GM23338 (cell line): ENCODE measurements around the gene MAN2A2. TPM values are rescaled to one million over a fixed set of nuclear protein-coding genes. Genes with fewer than 3 reads are reported as not detected.

Experiments
- ATAC-seq: fragments of 200-7000 bp; cut with Tn5 transposase; 3 replicates; pipeline ENCODE4 v1.9.1; 2020
- DNase-seq: peaks from one replicate; pipeline ENCODE4 v3.0.0-alpha.2; 2015; ENCODE audit warnings: low spot score
- H2AFZ ChIP-seq: fragments of 200-600 bp; sonication (generic); 2 replicates; pipeline ENCODE4 v1.8.0; 2016; ENCODE audit warnings: antibody characterized with exemption, mild to moderate bottlenecking, moderate library complexity
- H3F3A ChIP-seq: fragments of 200-600 bp; sonication (generic); replicated peaks from 2 replicates; pipeline ENCODE4 v1.8.0; 2017; ENCODE audit warnings: antibody characterized with exemption, mixed run types, low read depth
- H3K27ac ChIP-seq: fragments of 200-600 bp; sonication (generic); 2 replicates; pipeline ENCODE4 v1.6.1; 2016; ENCODE audit warnings: low read depth
- H3K27me3 ChIP-seq: fragments of 200-600 bp; sonication (generic); 2 replicates; pipeline ENCODE4 v1.8.0; 2016; ENCODE audit warnings: mild to moderate bottlenecking, mixed run types, moderate library complexity; ENCODE audit not compliant: insufficient read depth
- H3K36me3 ChIP-seq: fragments of 200-600 bp; sonication (generic); 2 replicates; pipeline ENCODE4 v1.8.0; 2016; ENCODE audit warnings: mild to moderate bottlenecking; ENCODE audit not compliant: insufficient read depth
- H3K4me1 ChIP-seq: fragments of 200-600 bp; sonication (generic); 2 replicates; pipeline ENCODE4 v1.8.0; 2016; ENCODE audit warnings: mild to moderate bottlenecking, moderate library complexity; ENCODE audit not compliant: insufficient read depth
- H3K4me2 ChIP-seq: fragments of 200-600 bp; sonication (generic); 2 replicates; pipeline ENCODE4 v1.7.1; 2017; ENCODE audit warnings: mixed run types
- H3K4me3 ChIP-seq: fragments of 200-600 bp; sonication (generic); 2 replicates; pipeline ENCODE4 v1.6.1; 2016; ENCODE audit warnings: mixed run types
- H3K79me2 ChIP-seq: fragments of 200-600 bp; sonication (generic); replicated peaks from 2 replicates; pipeline ENCODE4 v1.8.0; 2017; ENCODE audit warnings: mild to moderate bottlenecking; ENCODE audit not compliant: insufficient read depth
- H3K9me2 ChIP-seq: fragments of 200-600 bp; sonication (generic); 2 replicates; pipeline ENCODE4 v1.8.0; 2017; ENCODE audit not compliant: insufficient read depth
- H4K20me1 ChIP-seq: fragments of 200-600 bp; sonication (generic); replicated peaks from 2 replicates; pipeline ENCODE4 v1.8.0; 2017; ENCODE audit warnings: mild to moderate bottlenecking; ENCODE audit not compliant: insufficient read depth
- H3K27ac Mint-ChIP-seq: 2 replicates; pipeline ENCODE4 v1.8.0; 2020; ENCODE audit warnings: inconsistent platforms, mild to moderate bottlenecking, moderate library complexity, mixed read lengths
- H3K27me3 Mint-ChIP-seq: 3 replicates; pipeline ENCODE4 v1.8.0; 2022; ENCODE audit warnings: low read depth, mild to moderate bottlenecking, moderate library complexity, mixed read lengths, inconsistent platforms; ENCODE audit not compliant: insufficient read depth, poor library complexity
- H3K36me3 Mint-ChIP-seq: 3 replicates; pipeline ENCODE4 v1.8.0; 2021; ENCODE audit warnings: low read depth, mild to moderate bottlenecking, inconsistent platforms, moderate library complexity, mixed read lengths
- H3K4me1 Mint-ChIP-seq: 3 replicates; pipeline ENCODE4 v1.8.0; 2020; ENCODE audit warnings: mild to moderate bottlenecking, inconsistent platforms, mixed read lengths
- H3K4me3 Mint-ChIP-seq: 3 replicates; pipeline ENCODE4 v1.8.0; 2021; ENCODE audit warnings: moderate library complexity, mild to moderate bottlenecking, inconsistent platforms, mixed read lengths
- H3K9me3 Mint-ChIP-seq: 3 replicates; pipeline ENCODE4 v1.8.0; 2020; ENCODE audit warnings: moderate library complexity, mild to moderate bottlenecking, inconsistent platforms, mixed read lengths
- CREB1 ChIP-seq: fragments of 250-450 bp; sonication (Bioruptor Pico); IDR thresholded peaks from 2 replicates; pipeline ENCODE4 v1.5.0; 2020; ENCODE audit warnings: low read depth, mild to moderate bottlenecking, moderate library complexity
- EZH2 ChIP-seq: fragments of 200-600 bp; sonication (generic); IDR thresholded peaks from one replicate; pipeline ENCODE4 v1.8.0; 2017; ENCODE audit warnings: antibody characterized with exemption, mild to moderate bottlenecking, low read depth; ENCODE audit not compliant: unreplicated experiment
- STAT1 ChIP-seq: IDR thresholded peaks from one replicate; pipeline ENCODE4 v1.6.1; 2016; ENCODE audit warnings: antibody characterized with exemption; ENCODE audit not compliant: unreplicated experiment
- ZNF114 ChIP-seq: fragments of 250-450 bp; sonication (Bioruptor Pico); IDR thresholded peaks from 2 replicates; pipeline ENCODE4 v1.5.0; 2020; ENCODE audit warnings: mild to moderate bottlenecking, moderate library complexity
- polyA plus RNA-seq: library from polyadenylated mRNA; unstranded; fragments of >200 nt; fragmentation: Nextera tagmentation; extraction: Ambion mirVana; gene quantifications from 2 replicates; pipeline ENCODE4 v1.2.1, GENCODE V29; 2016
- total RNA-seq: library from RNA; depleted of rRNA; stranded (reverse); fragments of >200 nt; shearing (Covaris generic); gene quantifications from 2 replicates; pipeline ENCODE4 v1.2.3, GENCODE V29; 2014
- TF ChIP-seq, protein P1 (sequence below): fragments of 250-450 bp; sonication (Bioruptor Pico); IDR thresholded peaks from 2 replicates; pipeline ENCODE4 v1.5.0; 2020; ENCODE audit warnings: mild to moderate bottlenecking, moderate library complexity

The MAN2A2 gene
- total and polyA plus RNA-seq, 2 experiments from 2014 or later: 8.2 to 17.1 TPM

DNA sequence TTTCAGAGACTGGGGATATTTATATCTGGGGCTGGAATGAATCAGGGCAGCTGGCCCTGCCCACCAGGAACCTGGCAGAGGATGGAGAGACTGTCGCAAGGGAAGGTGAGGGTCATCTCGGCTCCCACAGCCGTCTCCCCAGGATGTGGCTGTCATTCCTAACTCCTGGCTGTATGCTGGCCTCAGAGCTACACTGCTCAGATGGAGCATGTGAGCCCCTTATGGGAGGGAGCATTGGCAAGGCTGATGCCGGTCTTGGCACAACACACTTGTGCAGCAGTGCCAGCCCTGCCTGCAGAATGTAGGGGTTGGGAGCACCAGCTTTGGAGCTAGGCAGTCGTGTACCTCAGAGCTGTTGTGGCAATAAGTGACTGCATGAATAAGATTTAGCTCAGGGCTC lies 56.8 kb downstream of the MAN2A2 start (continued):
- TF ChIP-seq, protein P1, sequence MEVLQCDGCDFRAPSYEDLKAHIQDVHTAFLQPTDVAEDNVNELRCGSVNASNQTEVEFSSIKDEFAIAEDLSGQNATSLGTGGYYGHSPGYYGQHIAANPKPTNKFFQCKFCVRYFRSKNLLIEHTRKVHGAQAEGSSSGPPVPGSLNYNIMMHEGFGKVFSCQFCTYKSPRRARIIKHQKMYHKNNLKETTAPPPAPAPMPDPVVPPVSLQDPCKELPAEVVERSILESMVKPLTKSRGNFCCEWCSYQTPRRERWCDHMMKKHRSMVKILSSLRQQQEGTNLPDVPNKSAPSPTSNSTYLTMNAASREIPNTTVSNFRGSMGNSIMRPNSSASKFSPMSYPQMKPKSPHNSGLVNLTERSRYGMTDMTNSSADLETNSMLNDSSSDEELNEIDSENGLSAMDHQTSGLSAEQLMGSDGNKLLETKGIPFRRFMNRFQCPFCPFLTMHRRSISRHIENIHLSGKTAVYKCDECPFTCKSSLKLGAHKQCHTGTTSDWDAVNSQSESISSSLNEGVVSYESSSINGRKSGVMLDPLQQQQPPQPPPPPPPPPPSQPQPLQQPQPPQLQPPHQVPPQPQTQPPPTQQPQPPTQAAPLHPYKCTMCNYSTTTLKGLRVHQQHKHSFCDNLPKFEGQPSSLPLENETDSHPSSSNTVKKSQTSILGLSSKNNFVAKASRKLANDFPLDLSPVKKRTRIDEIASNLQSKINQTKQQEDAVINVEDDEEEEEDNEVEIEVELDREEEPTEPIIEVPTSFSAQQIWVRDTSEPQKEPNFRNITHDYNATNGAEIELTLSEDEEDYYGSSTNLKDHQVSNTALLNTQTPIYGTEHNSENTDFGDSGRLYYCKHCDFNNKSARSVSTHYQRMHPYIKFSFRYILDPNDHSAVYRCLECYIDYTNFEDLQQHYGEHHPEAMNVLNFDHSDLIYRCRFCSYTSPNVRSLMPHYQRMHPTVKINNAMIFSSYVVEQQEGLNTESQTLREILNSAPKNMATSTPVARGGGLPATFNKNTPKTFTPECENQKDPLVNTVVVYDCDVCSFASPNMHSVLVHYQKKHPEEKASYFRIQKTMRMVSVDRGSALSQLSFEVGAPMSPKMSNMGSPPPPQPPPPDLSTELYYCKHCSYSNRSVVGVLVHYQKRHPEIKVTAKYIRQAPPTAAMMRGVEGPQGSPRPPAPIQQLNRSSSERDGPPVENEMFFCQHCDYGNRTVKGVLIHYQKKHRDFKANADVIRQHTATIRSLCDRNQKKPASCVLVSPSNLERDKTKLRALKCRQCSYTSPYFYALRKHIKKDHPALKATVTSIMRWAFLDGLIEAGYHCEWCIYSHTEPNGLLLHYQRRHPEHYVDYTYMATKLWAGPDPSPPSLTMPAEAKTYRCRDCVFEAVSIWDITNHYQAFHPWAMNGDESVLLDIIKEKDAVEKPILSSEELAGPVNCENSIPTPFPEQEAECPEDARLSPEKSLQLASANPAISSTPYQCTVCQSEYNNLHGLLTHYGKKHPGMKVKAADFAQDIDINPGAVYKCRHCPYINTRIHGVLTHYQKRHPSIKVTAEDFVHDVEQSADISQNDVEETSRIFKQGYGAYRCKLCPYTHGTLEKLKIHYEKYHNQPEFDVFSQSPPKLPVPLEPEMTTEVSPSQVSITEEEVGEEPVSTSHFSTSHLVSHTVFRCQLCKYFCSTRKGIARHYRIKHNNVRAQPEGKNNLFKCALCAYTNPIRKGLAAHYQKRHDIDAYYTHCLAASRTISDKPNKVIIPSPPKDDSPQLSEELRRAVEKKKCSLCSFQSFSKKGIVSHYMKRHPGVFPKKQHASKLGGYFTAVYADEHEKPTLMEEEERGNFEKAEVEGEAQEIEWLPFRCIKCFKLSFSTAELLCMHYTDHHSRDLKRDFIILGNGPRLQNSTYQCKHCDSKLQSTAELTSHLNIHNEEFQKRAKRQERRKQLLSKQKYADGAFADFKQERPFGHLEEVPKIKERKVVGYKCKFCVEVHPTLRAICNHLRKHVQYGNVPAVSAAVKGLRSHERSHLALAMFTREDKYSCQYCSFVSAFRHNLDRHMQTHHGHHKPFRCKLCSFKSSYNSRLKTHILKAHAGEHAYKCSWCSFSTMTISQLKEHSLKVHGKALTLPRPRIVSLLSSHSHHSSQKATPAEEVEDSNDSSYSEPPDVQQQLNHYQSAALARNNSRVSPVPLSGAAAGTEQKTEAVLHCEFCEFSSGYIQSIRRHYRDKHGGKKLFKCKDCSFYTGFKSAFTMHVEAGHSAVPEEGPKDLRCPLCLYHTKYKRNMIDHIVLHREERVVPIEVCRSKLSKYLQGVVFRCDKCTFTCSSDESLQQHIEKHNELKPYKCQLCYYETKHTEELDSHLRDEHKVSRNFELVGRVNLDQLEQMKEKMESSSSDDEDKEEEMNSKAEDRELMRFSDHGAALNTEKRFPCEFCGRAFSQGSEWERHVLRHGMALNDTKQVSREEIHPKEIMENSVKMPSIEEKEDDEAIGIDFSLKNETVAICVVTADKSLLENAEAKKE (CRISPR knock-in tag): no peak
- TF ChIP-seq EZH2: no peak

DNA sequence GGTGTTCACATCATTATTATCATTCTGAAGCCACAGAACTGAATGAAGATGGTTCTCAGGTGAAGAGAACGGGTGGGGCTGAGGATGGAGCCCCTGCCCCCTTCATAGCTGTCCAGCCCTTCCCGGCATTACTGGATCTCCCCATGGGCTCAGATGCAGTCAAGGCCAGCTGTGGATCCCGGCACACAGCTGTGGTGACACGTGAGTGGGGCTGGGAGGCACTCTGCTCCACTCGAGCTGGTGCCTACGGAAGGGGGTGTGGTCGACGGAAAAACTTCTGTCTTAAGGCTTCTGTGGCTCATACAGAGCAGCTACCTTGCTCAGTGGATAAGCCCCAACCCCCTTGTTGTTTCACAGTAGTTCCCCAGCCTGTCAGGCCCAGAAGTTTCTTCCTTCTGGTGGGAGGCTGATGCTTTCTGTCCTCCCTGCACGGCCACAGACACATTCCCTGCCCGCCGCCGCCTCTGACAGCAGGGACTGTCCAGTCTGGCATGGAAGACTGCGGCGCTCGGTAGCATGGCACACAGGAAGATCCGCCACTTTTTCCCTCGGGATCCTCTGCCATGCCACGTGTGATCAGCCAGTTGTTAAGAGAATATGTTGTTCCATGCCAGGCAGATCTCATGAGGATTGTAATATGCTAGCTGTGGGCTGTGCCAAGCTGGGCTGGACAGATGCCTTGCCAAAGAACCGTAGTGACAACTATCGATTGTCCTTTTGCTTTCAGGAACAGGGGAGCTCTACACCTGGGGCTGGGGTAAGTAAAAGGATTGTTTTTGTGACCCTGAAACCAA lies 57.4 kb downstream of the MAN2A2 start:
- H3K9me2 ChIP-seq: no peaks in the 10 kb centered on the region
- H3K36me3 ChIP-seq: peaks cover 17% of the 10 kb centered on the region; the same call in 1 of the 2 replicates
- Mint-ChIP-seq H3K9me3 (no peaks in the 10 kb centered on the region), H3K36me3 (peaks cover 52% of the 10 kb centered on the region), H3K4me1 (peaks cover 10% of the 10 kb centered on the region), H3K27ac (no peak overlapping the region), H3K4me3 (no peak overlapping the region), H3K27me3 (peaks cover 20% of the 10 kb centered on the region)
- H4K20me1 ChIP-seq: peaks cover 11% of the 10 kb centered on the region; the same call in 1 of the 2 replicates
- ATAC-seq: no peak
- H3K4me1 ChIP-seq: peaks cover 13% of the 10 kb centered on the region
- H3K27me3 ChIP-seq: no peaks in the 10 kb centered on the region
- TF ChIP-seq CREB1 (CRISPR knock-in tag) (no peak), EZH2 (no peak), STAT1 (no peak), ZNF114 (CRISPR knock-in tag) (no peak)
- no peak overlapping the region for H3K4me2 ChIP-seq
- H3K4me3 ChIP-seq: no peak overlapping the region
- no peak for DNase-seq
- no peak overlapping the region for H2AFZ ChIP-seq
- H3K27ac ChIP-seq: no peak overlapping the region
- peaks cover 8% of the 10 kb centered on the region; the same call in 1 of the 2 replicates for H3F3A ChIP-seq
- H3K79me2 ChIP-seq: no peaks in the 10 kb centered on the region; the same call in 1 of the 2 replicates
